Liver (tissue), 3 donors: ENCODE data around the gene CSNK1G3.

Experiments
- ATF3 ChIP-seq: IDR thresholded peaks from 2 replicates; pipeline ENCODE4 v1.6.1; 2016; ENCODE audit warnings: antibody characterized with exemption
- CTCF ChIP-seq: fragments of 150-350 bp; IDR thresholded peaks from 2 replicates; pipeline ENCODE4 v1.5.1; 2017; ENCODE audit warnings: improper control_type of control experiment, low read depth, low read length; ENCODE audit not compliant: missing input control
- EGR1 ChIP-seq, 2 donors: IDR thresholded peaks; 2 replicates each; pipeline ENCODE4 v1.6.1; 2016 to 2018; ENCODE audit warnings: antibody characterized with exemption in 2 of 2, low read depth in 2 of 2
- FOXA1 ChIP-seq: IDR thresholded peaks from 2 replicates; pipeline ENCODE4 v1.6.1; 2016; ENCODE audit warnings: antibody characterized with exemption
- GABPA ChIP-seq, 2 donors: IDR thresholded peaks in 1 of 2; conservative IDR thresholded peaks in 1 of 2; 2 replicates each; pipeline ENCODE4 v1.6.1; 2016; ENCODE audit warnings: antibody characterized with exemption in 2 of 2, mild to moderate bottlenecking in 1 of 2, moderate library complexity in 1 of 2
- JUND ChIP-seq, 2 donors: IDR thresholded peaks; 2 replicates each; pipeline ENCODE4 v1.6.1; 2016; ENCODE audit warnings: antibody characterized with exemption in 2 of 2
- RAD21 ChIP-seq, 2 donors: IDR thresholded peaks; 2 replicates each; pipeline ENCODE4 v1.6.1; 2016; ENCODE audit warnings: antibody characterized with exemption in 2 of 2, mild to moderate bottlenecking in 2 of 2
- SP1 ChIP-seq: IDR thresholded peaks from 2 replicates; pipeline ENCODE4 v1.6.1; 2018; ENCODE audit warnings: antibody characterized with exemption, mild to moderate bottlenecking
- TAF1 ChIP-seq: conservative IDR thresholded peaks from 2 replicates; pipeline ENCODE4 v1.6.1; 2016; ENCODE audit warnings: antibody characterized with exemption, mild to moderate bottlenecking
- ZBTB33 ChIP-seq: IDR thresholded peaks from 2 replicates; pipeline ENCODE4 v1.6.1; 2016; ENCODE audit warnings: antibody characterized with exemption
- TF ChIP-seq, protein P1 (sequence below): IDR thresholded peaks from 2 replicates; pipeline ENCODE4 v1.6.1; 2016; ENCODE audit warnings: antibody characterized with exemption, mild to moderate bottlenecking
- donor health status: healthy.
- donor health status: healthy.

DNA sequence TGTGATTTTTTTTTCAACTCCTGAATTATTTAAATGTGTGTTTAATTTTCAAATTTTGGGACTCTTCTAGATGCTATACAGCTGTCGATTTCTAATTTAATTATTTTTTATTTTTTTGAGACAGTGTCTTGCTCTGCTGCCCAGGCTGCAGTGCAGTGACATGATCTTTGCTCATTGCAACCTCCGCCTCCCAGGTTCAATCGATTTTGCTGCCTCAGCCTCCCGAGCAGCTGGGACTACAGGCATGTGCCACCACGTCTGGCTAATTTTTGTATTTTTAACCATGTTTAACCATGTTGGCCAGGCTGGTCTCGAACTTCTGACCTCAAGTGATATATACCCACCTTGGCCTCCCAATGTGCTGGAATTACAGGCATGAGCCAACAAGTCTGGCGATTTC, 28.6 kb downstream of the CSNK1G3 start:
- TF ChIP-seq CTCF (no peak), RAD21 (IDR thresholded peaks at IDR 0.05) (no peak), FOXA1 (no peak), TAF1 (no peak), EGR1 (IDR thresholded peaks at IDR 0.05; ENCODE audit: low read depth in 2 of 2) (no peak), GABPA (IDR thresholded peaks at IDR 0.05 in 1 of 2, conservative IDR thresholded peaks at IDR 0.05 in 1 of 2) (no peak), SP1 (no peak), JUND (IDR thresholded peaks at IDR 0.05) (no peak), ATF3 (no peak), ZBTB33 (no peak)
- TF ChIP-seq, protein P1, sequence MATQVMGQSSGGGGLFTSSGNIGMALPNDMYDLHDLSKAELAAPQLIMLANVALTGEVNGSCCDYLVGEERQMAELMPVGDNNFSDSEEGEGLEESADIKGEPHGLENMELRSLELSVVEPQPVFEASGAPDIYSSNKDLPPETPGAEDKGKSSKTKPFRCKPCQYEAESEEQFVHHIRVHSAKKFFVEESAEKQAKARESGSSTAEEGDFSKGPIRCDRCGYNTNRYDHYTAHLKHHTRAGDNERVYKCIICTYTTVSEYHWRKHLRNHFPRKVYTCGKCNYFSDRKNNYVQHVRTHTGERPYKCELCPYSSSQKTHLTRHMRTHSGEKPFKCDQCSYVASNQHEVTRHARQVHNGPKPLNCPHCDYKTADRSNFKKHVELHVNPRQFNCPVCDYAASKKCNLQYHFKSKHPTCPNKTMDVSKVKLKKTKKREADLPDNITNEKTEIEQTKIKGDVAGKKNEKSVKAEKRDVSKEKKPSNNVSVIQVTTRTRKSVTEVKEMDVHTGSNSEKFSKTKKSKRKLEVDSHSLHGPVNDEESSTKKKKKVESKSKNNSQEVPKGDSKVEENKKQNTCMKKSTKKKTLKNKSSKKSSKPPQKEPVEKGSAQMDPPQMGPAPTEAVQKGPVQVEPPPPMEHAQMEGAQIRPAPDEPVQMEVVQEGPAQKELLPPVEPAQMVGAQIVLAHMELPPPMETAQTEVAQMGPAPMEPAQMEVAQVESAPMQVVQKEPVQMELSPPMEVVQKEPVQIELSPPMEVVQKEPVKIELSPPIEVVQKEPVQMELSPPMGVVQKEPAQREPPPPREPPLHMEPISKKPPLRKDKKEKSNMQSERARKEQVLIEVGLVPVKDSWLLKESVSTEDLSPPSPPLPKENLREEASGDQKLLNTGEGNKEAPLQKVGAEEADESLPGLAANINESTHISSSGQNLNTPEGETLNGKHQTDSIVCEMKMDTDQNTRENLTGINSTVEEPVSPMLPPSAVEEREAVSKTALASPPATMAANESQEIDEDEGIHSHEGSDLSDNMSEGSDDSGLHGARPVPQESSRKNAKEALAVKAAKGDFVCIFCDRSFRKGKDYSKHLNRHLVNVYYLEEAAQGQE: no peak
